IgD-negative memory B cell (primary cell): ENCODE data around the gene BASP1. TPM values are rescaled to one million over a fixed set of nuclear protein-coding genes. Genes with fewer than 3 reads are reported as not detected.
"Not testable (repeated sequence)": the region's sequence is repeated elsewhere in the genome, so short reads cannot be mapped to it uniquely, and the experiment has no call there.

ENCODE experiments used
- H3K27ac Mint-ChIP-seq, 3 donors: one replicate each; pipeline ENCODE4 v1.8.0; 2020 to 2022; ENCODE audit warnings: mild to moderate bottlenecking in 3 of 3, mixed read lengths in 3 of 3, moderate library complexity in 1 of 3
- H3K27me3 Mint-ChIP-seq: one replicate; pipeline ENCODE4 v1.8.0; 2021; ENCODE audit warnings: mixed read lengths
- H3K36me3 Mint-ChIP-seq: one replicate; pipeline ENCODE4 v1.8.0; 2020; ENCODE audit warnings: mild to moderate bottlenecking, mixed read lengths
- H3K4me1 Mint-ChIP-seq, 3 donors: one replicate each; pipeline ENCODE4 v1.8.0; 2020 to 2022; ENCODE audit warnings: mixed read lengths in 3 of 3, mild to moderate bottlenecking in 1 of 3
- H3K4me3 Mint-ChIP-seq, 4 donors: one replicate each; pipeline ENCODE4 v1.8.0; 2020 to 2022; ENCODE audit warnings: mild to moderate bottlenecking in 4 of 4, mixed read lengths in 4 of 4, moderate library complexity in 3 of 4
- H3K9me3 Mint-ChIP-seq, 3 donors: one replicate each; pipeline ENCODE4 v1.8.0; 2020 to 2021; ENCODE audit warnings: mixed read lengths in 3 of 3, mild to moderate bottlenecking in 1 of 3
- polyA plus RNA-seq: library from polyadenylated mRNA; unstranded; fragments of 300-500 nt; fragmentation: Illumina TruSeq; gene quantifications from one replicate; pipeline ENCODE4 v1.2.3, GENCODE V29; 2021

The BASP1 gene
- polyA plus RNA-seq, 1 donor from 2014 or later: 149 TPM

DNA sequence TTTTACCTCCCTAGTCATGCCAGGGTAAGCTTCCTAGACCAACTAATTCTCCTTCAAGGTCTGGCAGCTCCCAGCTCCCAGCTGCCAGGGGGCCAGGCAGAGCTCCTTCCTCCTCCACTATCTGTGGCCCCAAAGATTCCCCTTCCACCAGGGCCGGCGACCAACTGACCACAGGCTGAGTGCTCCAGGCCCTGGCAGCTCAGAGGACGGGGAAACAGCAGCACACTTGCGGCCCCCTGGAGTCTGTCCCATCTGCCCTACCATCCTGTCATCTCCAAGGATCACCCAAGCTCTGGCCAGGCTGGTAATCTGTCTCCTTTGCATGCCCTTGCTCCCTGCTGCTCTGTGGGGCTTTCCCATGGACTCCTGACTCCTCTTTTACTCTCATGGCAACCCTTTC lies 31.2 kb upstream of the BASP1 start:
- peaks cover 4% of the 10 kb centered on the region for H3K36me3 Mint-ChIP-seq
- no peaks in the 10 kb centered on the region for H3K27me3 Mint-ChIP-seq
- H3K9me3 Mint-ChIP-seq: no peaks in the 10 kb centered on the region
- no peak overlapping the region for H3K27ac Mint-ChIP-seq
- no peak overlapping the region for H3K4me3 Mint-ChIP-seq
- H3K4me1 Mint-ChIP-seq: peaks cover 4 to 6% (median 4%) of the 10 kb centered on the region in 3 donors

- peaks cover 2% of the 10 kb centered on the region for H3K36me3 Mint-ChIP-seq
- no peak overlapping the region for H3K27ac Mint-ChIP-seq
- H3K27me3 Mint-ChIP-seq: no peaks in the 10 kb centered on the region
- H3K4me3 Mint-ChIP-seq: no peak overlapping the region
- peaks cover 4 to 6% (median 4%) of the 10 kb centered on the region in 3 donors for H3K4me1 Mint-ChIP-seq
- no peaks in the 10 kb centered on the region for H3K9me3 Mint-ChIP-seq
Observed at GRCh38 chr5:17187011-17187785, 30.2 kb upstream of the BASP1 start.

DNA sequence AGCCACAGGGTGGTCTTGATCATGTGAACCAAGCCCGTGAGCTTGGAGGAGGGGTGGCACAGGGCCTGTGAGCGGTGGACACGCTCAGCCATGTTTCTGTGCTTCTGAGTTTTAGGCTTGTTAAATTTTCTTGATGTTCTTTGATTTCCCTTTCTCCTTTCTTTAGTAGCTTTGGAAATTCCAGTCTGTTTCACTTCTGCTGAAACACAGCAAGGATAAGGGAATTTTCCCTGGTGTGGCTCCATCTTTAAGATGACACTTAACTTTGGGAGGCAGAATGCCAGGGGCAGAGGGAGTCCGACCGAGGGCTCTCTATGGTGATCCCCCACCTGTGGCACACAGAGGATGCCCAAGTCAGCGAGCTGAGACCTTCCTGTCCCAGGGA lies 29.7 kb upstream of the BASP1 start:
- Mint-ChIP-seq H3K27ac (no peak overlapping the region), H3K36me3 (no peaks in the 10 kb centered on the region), H3K4me1 (peaks cover 4 to 6% (median 4%) of the 10 kb centered on the region in 3 donors), H3K4me3 (no peak overlapping the region), H3K9me3 (no peaks in the 10 kb centered on the region), H3K27me3 (no peaks in the 10 kb centered on the region)

DNA sequence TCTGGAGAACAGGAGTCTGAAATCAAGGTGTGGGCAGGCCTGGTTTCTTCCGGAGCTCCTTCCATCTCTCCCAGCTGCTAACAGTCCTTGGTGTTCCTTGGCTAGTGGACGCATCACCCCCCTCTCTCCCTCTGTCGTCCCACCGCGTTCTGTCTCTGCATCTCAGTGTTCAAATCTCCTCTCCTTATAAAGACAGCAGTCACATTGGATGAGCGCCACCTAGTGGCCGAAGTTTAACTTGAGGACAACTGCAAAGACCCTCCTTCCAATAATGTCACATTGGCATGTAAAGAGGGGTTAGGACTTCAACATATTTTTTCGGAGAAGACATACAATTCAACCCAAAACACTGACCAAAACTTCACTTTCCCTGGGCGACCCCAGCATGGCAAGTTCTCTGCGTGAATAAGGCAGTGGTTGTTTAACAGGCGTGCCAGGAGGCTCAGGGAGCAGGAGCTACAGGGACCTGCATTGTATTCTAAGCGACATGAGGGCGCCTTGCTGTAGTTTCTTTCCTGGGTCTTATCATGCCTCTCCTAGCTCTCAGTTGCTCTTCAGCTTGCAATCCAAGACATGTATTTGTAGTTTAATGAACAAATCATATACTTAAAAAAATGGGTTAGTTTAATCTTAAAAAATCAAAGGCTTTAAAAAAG lies 27.9 kb upstream of the BASP1 start:
- Mint-ChIP-seq H3K9me3 (no peaks in the 10 kb centered on the region), H3K36me3 (no peaks in the 10 kb centered on the region), H3K27me3 (no peaks in the 10 kb centered on the region), H3K4me3 (no peak overlapping the region), H3K4me1 (peaks cover 4 to 6% (median 4%) of the 10 kb centered on the region in 3 donors), H3K27ac (no peak overlapping the region)

DNA sequence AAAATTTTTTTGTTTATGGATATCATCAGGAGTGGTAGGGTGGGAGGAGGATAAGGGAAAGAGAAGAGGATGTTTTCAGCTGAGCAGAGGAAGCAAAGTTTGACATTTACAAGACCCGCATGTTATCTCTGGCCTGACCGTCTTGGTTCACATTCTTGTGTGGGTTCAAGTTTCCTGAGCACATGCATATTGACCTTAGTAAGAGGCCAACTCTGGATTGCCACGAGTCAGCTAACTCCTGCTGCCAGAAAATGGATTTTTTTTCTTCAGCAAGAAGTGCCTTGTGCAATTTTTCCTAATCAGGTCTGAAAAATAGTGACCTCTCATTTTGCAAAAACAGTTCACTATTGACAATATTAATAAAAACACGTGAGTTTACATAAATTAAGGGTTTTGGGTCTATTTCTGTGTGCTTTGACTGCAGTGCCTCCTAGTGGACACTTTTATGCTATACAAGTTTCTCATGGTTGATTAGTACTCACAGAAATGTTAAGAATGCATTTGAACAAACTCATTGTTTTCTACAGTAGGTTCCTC lies 27.1 kb upstream of the BASP1 start:
- Mint-ChIP-seq H3K36me3 (no peaks in the 10 kb centered on the region), H3K27ac (no peak overlapping the region), H3K27me3 (no peaks in the 10 kb centered on the region), H3K4me1 (peaks cover 4 to 6% (median 4%) of the 10 kb centered on the region in 3 donors), H3K4me3 (no peak overlapping the region), H3K9me3 (no peaks in the 10 kb centered on the region)

GRCh38 chr5:17190799-17191391 lies 26.5 kb upstream of the BASP1 start:
- peaks cover 4 to 6% (median 4%) of the 10 kb centered on the region in 3 donors for H3K4me1 Mint-ChIP-seq
- no peaks in the 10 kb centered on the region for H3K9me3 Mint-ChIP-seq
- H3K27ac Mint-ChIP-seq: peak overlapping the region in 1 of 3 donors; percentile 39
- no peak overlapping the region for H3K4me3 Mint-ChIP-seq
- no peaks in the 10 kb centered on the region for H3K36me3 Mint-ChIP-seq
- H3K27me3 Mint-ChIP-seq: no peaks in the 10 kb centered on the region

- H3K4me3 Mint-ChIP-seq, H3K36me3 Mint-ChIP-seq, H3K9me3 Mint-ChIP-seq, H3K27me3 Mint-ChIP-seq, H3K4me1 Mint-ChIP-seq, H3K27ac Mint-ChIP-seq: not testable (repeated sequence)
Observed at GRCh38 chr5:17191574-17191973, 25.9 kb upstream of the BASP1 start.

DNA sequence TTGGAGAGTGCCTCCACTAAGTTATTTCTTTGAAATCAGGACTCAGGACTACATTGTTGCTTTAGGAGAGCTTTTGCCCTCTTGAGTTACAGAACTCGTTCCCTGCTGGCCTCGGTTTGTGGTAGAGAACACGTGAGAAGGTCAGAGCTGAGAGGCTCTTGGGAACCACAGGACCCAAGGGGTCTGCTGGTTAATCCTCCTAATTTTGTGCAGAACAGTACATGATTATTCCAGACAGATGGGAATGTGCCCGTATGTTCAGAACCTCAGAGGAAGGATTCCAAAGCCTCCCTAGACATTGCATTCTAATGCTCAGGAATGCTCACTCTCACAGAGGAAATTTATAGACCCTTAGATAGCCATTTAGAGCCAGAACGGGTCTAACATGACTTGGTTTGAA lies 25.2 kb upstream of the BASP1 start:
- no peak overlapping the region for H3K27ac Mint-ChIP-seq
- H3K36me3 Mint-ChIP-seq: no peaks in the 10 kb centered on the region
- H3K4me3 Mint-ChIP-seq: no peak overlapping the region

GRCh38 chr5:17196024-17196423 lies 21.4 kb upstream of the BASP1 start:
- Mint-ChIP-seq H3K27me3 (no peaks in the 10 kb centered on the region), H3K4me3 (no peak overlapping the region), H3K27ac (no peak overlapping the region), H3K36me3 (no peaks in the 10 kb centered on the region), H3K4me1 (no peaks in the 10 kb centered on the region), H3K9me3 (peaks cover 3 to 12% (median 4%) of the 10 kb centered on the region in 3 donors)

More for the DNA sequence above, 25.2 kb upstream of the BASP1 start:
- Mint-ChIP-seq H3K27me3 (no peaks in the 10 kb centered on the region), H3K4me1 (peaks cover 4 to 6% (median 4%) of the 10 kb centered on the region in 3 donors), H3K9me3 (peaks cover 0 to 2% (median 0%) of the 10 kb centered on the region in 3 donors)

GRCh38 chr5:17196697-17197096 lies 20.7 kb upstream of the BASP1 start:
- H3K4me3 Mint-ChIP-seq: no peak overlapping the region
- no peak overlapping the region for H3K27ac Mint-ChIP-seq
- H3K9me3 Mint-ChIP-seq: peaks cover 3 to 12% (median 4%) of the 10 kb centered on the region in 3 donors
- H3K36me3 Mint-ChIP-seq: peaks cover under 1% of the 10 kb centered on the region
- H3K4me1 Mint-ChIP-seq: no peaks in the 10 kb centered on the region
- no peaks in the 10 kb centered on the region for H3K27me3 Mint-ChIP-seq

- H3K27me3 Mint-ChIP-seq: no peaks in the 10 kb centered on the region
- H3K9me3 Mint-ChIP-seq: peaks cover 0 to under 1% (median 0%) of the 10 kb centered on the region in 3 donors
- peaks cover 0 to 4% (median 0%) of the 10 kb centered on the region in 3 donors for H3K4me1 Mint-ChIP-seq
- no peak overlapping the region for H3K4me3 Mint-ChIP-seq
- no peak overlapping the region for H3K27ac Mint-ChIP-seq
- peaks cover 4% of the 10 kb centered on the region for H3K36me3 Mint-ChIP-seq
Observed at GRCh38 chr5:17203329-17204132, 13.9 kb upstream of the BASP1 start.

- Mint-ChIP-seq H3K4me1 (peaks cover 0 to 4% (median 1%) of the 10 kb centered on the region in 3 donors), H3K4me3 (peak overlapping the region in 1 of 4 donors; percentile 19), H3K27me3 (no peaks in the 10 kb centered on the region), H3K9me3 (no peaks in the 10 kb centered on the region), H3K36me3 (peaks cover 8% of the 10 kb centered on the region), H3K27ac (no peak overlapping the region)
Observed at GRCh38 chr5:17204133-17204489, 13.3 kb upstream of the BASP1 start.

GRCh38 chr5:17206021-17206420 lies 11.4 kb upstream of the BASP1 start:
- no peaks in the 10 kb centered on the region for H3K27me3 Mint-ChIP-seq
- no peaks in the 10 kb centered on the region for H3K9me3 Mint-ChIP-seq
- H3K4me1 Mint-ChIP-seq: peaks cover 0 to 5% (median 1%) of the 10 kb centered on the region in 3 donors
- H3K36me3 Mint-ChIP-seq: peaks cover 10% of the 10 kb centered on the region
- no peak overlapping the region for H3K4me3 Mint-ChIP-seq
- H3K27ac Mint-ChIP-seq: peak overlapping the region in 1 of 3 donors; percentile 66

GRCh38 chr5:17212191-17212590 lies 5.2 kb upstream of the BASP1 start:
- H3K27me3 Mint-ChIP-seq: peaks cover 2% of the 10 kb centered on the region
- no peak overlapping the region for H3K27ac Mint-ChIP-seq
- H3K4me3 Mint-ChIP-seq: no peak overlapping the region
- no peaks in the 10 kb centered on the region for H3K9me3 Mint-ChIP-seq
- H3K4me1 Mint-ChIP-seq: peaks cover 8 to 21% (median 20%) of the 10 kb centered on the region in 3 donors
- peaks cover 6% of the 10 kb centered on the region for H3K36me3 Mint-ChIP-seq
